Ramos (cell line): ENCODE data around the gene LACC1.

Source experiments
- in situ Hi-C: fragments of 300-500 bp; cut with MboI; formaldehyde crosslinking; loops from one replicate; pipeline ENCODE4 v1.14.3; 2022; ENCODE audit warnings: low sequenced_read_pairs; ENCODE audit not compliant: unreplicated experiment

LACC1 gene

DNA sequence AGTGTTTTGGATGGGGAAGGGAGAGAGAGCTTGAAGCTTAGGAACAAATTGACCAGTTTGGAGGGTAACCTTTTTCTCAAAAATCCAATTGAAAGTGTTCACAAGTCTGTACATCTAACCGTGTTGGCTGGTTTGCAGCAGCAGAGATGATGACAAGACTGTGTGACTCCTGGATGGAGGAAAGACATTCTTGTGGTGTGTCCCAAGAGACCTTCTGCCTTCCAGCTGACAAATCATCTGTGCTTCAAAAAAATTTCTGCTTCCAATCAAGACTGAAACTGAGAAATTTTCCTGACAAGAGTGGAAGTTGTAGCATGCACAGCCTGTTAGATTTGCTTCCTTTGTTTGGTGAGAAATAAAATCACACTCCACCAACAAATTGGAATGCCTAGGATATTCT is 56.2 kb downstream of the LACC1 start:
- in situ Hi-C loops: no loop called here

DNA sequence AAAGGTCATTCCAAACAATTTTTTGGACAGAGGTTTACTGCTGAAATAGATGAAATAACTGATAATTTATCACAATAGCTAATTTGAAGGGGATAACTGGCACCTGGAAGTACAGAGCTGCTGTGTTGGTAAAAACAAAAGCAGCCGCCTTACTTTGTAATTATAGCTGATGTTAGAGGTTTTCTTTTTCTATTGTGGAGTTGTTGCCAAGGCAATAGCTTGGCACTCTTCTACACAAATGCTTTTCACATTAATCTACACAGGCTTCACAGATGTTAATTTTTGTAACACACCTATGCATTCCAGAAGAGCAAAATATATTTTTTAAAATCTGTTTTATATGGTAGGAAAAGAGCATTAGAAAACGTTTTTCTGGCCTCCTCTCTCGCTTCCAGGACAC is 56.9 kb downstream of the LACC1 start:
- in situ Hi-C loops: no loop called here

DNA sequence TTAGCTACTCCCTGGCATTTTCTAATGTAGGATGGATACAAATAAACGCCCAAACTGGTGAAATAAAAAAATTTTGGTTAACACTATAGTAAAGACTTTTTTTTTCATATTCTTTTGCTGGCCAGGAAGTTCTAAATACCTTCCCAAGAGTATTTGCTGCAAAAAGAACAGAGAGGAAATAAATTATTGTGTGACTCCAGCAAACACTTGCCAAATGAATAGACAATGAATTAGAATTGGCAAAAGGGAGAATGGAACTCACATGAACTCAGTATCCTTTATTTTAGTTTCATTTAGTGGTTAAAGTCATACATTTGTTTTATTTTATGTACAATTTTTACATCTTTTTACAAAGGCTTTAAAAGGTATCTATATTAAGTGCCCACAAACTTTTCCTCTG is 58.1 kb downstream of the LACC1 start:
- in situ Hi-C loops: no loop called here

DNA sequence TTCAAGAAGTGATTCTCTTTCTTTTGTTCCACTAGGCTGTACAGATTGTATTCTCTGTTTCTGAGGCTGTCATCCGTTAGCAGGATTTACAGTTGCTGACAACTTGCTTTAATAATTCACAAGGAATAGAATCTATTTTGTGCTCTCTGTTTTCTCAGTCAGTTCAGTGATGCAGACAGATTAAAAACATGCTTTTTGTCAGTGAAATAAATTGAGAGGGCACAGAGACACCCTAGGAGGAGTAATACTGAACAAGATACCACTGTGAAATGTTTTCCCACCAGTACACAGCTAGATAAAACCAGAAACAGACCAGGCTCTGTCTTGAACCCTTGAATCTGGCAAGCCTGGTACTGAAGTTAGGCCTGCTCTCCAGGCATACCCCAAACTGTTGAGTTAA is 58.7 kb downstream of the LACC1 start:
- in situ Hi-C loops: no loop called here

DNA sequence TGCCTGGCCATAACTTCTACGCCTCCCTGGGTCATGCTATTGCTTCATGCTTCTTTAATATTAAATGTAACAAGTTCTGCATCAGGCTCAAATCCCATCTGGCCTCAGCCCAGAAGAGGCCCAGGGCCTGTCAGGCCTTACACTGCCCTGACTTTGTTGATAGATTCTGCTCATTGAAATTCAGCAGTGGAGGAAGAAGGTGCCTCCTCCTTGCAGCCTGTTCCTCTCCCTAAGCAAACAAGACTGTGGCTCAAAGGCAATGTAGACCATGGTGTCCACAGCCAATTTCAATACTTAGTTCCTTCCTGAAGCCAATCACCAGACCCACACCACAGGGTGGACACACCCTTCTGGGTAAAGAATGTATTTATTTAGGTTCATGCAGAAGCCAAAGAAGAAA is 59.4 kb downstream of the LACC1 start:
- in situ Hi-C loops: no loop called here

DNA sequence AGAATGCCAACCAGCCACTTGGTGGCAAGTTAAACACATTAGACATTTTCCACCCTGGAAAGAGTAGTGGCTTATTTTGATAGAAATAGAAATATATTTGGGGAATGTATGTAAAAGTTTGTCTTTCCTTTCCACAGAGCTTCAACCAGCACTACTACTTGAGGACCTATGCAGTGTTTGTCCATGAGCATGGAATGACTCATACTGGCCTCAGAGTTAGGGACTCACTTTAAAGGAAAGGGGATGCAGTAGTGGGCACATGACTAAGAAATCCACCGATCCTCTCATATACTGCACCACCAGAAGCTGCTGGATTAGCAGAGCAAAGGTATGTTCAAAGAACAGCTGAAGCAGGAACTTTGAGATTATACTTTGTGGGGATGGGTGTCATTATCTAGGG is 62.6 kb downstream of the LACC1 start:
- in situ Hi-C loops: no loop called here
